GM12801 (cell line): ENCODE results near the gene TMEM132E.

Source experiments
- TF ChIP-seq, protein P1 (sequence below): IDR thresholded peaks from one replicate; pipeline ENCODE4 v1.5.1; 2011; ENCODE audit warnings: control low read depth; ENCODE audit not compliant: insufficient read length; ENCODE audit errors: extremely low read depth

The TMEM132E gene

GRCh38 chr17:34580685-34581445 is 1.5 kb downstream of the TMEM132E start:
- TF ChIP-seq, protein P1, sequence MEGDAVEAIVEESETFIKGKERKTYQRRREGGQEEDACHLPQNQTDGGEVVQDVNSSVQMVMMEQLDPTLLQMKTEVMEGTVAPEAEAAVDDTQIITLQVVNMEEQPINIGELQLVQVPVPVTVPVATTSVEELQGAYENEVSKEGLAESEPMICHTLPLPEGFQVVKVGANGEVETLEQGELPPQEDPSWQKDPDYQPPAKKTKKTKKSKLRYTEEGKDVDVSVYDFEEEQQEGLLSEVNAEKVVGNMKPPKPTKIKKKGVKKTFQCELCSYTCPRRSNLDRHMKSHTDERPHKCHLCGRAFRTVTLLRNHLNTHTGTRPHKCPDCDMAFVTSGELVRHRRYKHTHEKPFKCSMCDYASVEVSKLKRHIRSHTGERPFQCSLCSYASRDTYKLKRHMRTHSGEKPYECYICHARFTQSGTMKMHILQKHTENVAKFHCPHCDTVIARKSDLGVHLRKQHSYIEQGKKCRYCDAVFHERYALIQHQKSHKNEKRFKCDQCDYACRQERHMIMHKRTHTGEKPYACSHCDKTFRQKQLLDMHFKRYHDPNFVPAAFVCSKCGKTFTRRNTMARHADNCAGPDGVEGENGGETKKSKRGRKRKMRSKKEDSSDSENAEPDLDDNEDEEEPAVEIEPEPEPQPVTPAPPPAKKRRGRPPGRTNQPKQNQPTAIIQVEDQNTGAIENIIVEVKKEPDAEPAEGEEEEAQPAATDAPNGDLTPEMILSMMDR = no peak

DNA sequence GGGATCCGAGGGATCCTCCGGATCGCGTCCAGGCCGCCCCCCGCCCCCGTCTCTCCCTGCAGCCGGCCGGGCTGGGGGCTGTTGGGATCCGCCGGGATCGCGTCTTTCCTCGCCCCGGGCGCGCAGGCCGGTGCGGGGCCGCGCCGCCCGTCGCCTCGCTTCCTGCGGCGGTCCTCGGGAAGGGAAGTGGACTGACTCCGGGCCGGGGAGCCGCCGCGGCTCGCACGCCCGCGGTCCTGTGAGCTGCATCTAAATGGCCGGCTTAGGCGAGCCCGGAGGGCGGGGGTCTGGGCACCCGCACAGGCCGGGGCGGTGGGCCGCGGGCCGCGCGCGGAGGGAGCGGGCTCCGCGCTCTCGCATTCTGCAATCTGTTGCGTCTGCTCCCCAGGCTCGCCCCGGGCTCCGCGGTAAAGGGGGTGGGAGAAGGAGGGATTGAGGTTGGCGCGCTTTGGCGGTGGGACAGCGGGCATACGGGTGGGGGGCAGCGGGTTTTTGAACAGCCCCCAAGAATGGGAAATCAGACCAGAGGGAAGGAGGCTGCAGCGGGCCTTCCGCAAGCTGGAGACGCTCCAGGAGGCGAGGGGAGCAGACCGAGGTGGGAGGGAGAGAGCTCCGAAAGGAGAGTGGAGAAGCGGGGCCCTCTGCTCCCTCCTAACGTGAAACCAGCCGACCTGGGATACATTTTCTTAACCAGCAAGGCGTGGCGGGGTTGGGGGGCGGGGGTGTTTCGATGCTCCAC is 2.2 kb downstream of the TMEM132E start:
- TF ChIP-seq, protein P1 = no peak

- TF ChIP-seq, protein P1 = no peak
Measured at GRCh38 chr17:34582185-34582900, 3.0 kb downstream of the TMEM132E start.

DNA sequence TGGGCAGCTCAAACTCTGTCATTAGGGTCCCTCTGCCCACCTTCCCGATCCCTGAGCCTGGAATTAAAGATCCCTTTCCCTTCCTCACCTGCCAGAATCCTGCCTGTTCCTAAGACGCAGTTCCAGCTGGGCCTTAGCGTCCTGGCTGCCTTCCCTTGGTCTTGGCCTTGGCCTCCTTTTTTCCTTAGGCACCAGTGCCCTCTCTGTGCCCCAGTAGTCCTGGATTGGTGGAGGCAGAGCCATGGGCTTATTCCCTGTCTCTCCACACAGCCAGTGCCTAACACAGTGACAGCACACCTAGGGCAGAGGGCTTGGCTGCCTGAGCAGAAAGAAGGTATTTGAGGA is 3.5 kb downstream of the TMEM132E start:
- TF ChIP-seq, protein P1 = no peak

- TF ChIP-seq, protein P1 = no peak
Measured at GRCh38 chr17:34584805-34585416, 5.5 kb downstream of the TMEM132E start.

DNA sequence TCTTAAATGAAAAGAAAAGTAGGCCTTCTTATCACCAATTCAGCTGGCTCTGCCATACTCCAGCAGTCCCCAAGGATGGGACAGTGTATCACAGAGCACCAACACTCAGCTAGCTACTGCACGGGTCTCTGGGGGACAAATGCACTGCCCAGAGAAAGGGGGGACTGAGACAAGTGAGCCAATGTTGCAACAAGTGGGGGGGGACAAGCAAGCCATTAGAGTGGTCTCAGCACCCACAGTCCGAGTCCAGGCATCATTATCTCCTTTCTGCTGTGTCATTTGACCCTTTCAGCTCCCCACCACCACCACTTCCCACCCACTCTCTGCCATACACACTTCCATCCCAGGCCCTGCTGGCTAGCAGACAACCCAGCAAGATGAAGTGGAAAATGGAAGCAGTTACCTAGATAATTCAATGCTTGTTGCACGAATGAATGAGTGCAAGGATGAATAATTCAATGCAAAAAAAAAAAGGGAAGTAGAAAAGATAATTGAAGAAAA is 7.0 kb downstream of the TMEM132E start:
- TF ChIP-seq, protein P1 = no peak

- TF ChIP-seq, protein P1 = no peak
Measured at GRCh38 chr17:34588266-34588665, 8.9 kb downstream of the TMEM132E start.
